NB4 (cell line): Measurements from ENCODE around the gene CTCFL.

Source experiments
- CTCF ChIP-seq: IDR thresholded peaks from one replicate; pipeline ENCODE4 v1.5.1; 2012; ENCODE audit warnings: low read depth, low read length
- MYC ChIP-seq: IDR thresholded peaks from 2 replicates; pipeline ENCODE4 v1.6.1; 2011; ENCODE audit warnings: low read depth, low read length

- TF ChIP-seq MYC (no peak), CTCF (no peak)
Measured at GRCh38 chr20:57469418-57470211, 55.3 kb downstream of the CTCFL start.
